Measurements from ENCODE around the gene SCAF11.

DNA sequence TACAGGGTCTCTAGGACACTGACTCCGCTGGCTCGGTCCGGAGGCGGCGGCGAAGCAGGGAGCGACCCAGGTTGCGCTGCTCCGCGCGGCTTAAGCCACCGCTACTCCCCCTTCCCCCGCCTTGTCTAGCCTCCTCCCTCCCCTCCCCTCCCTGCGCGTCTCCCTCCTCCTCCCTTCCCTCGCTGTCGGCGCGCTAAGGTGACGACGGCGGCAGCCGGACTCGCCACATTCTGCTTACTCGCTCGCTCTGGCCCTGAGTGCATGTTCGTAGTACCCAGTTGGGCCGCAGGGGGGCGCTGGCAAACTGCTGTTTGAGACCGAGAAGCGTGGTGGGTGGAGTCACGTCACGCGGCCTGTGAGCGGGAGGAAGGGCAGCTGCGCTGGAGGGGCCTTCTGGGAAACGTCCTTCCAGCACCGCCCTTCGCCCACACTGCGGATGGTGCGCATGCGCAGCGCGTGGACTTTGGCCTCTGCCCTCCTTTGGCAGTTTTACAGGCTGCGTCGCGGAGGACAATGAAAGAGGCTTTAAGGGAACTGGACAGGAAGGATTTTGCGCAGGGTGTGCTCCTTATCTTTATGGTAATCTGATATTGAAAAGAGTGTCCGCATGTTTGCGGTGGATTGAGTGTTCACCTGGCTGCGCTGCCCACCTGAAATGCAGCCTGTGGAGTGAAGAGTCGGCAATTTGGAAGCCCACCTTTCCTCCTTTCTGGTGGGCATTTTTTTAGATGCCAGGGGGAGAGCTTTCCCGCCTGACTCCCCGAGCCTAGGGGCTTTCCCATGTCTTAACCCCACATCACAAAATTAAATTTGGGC lies at the start of gene SCAF11:
- peak; percentile 74 to 90 for TF ChIP-seq POLR2A (IDR thresholded peaks at IDR 0.05)
- TF ChIP-seq POLR2AphosphoS5 (IDR thresholded peaks at IDR 0.05): peak; percentile 10 to 86 (median 80)
- TF ChIP-seq, protein P1, sequence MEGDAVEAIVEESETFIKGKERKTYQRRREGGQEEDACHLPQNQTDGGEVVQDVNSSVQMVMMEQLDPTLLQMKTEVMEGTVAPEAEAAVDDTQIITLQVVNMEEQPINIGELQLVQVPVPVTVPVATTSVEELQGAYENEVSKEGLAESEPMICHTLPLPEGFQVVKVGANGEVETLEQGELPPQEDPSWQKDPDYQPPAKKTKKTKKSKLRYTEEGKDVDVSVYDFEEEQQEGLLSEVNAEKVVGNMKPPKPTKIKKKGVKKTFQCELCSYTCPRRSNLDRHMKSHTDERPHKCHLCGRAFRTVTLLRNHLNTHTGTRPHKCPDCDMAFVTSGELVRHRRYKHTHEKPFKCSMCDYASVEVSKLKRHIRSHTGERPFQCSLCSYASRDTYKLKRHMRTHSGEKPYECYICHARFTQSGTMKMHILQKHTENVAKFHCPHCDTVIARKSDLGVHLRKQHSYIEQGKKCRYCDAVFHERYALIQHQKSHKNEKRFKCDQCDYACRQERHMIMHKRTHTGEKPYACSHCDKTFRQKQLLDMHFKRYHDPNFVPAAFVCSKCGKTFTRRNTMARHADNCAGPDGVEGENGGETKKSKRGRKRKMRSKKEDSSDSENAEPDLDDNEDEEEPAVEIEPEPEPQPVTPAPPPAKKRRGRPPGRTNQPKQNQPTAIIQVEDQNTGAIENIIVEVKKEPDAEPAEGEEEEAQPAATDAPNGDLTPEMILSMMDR (IDR thresholded peaks at IDR 0.05): peak; percentile 98

Measured in suprapubic skin (tissue), 4 donors.